ENCODE measurements around the gene CT45A3.
A peak's percentile ranks its signal among the peaks of the same experiment; 100 is the strongest.
"Not testable (repeated sequence)": the region's sequence is repeated elsewhere in the genome, so short reads cannot be mapped to it uniquely, and the experiment has no call there.

The CT45A3 gene

GRCh38 chrX:135768091-135768490, at the start of gene CT45A3:
Gene CT45A3 (minus strand): TSS chrX:135768191. CDS start chrX:135764444, 3,747 bp downstream.
- not testable (repeated sequence) for DNase-seq

GRCh38 chrX:135802687-135803086, 34.7 kb upstream of the CT45A3 start, which contains the start of gene CT45A6:
Gene CT45A6 (minus strand): TSS chrX:135802787. CDS start chrX:135798993, 3,794 bp downstream.
- DNase-seq = not testable (repeated sequence)

GRCh38 chrX:135785403-135785802, 17.4 kb upstream of the CT45A3 start, which contains the start of gene CT45A5:
Gene CT45A5 (minus strand): TSS chrX:135785503. CDS start chrX:135781729, 3,774 bp downstream.
- DNase-seq = not testable (repeated sequence)

GRCh38 chrX:135744739-135745138, 23.3 kb downstream of the CT45A3 start:
- not testable (repeated sequence) for DNase-seq

GRCh38 chrX:135741192-135741715, 26.7 kb downstream of the CT45A3 start:
- no peak for DNase-seq

- peak; percentile 19 for DNase-seq
These were observed 27.3 kb downstream of the CT45A3 start for GRCh38 chrX:135740681-135741149.

GRCh38 chrX:135737366-135738071, 30.5 kb downstream of the CT45A3 start:
- DNase-seq = no peak

- not testable (repeated sequence) for DNase-seq
These were observed 33.3 kb downstream of the CT45A3 start for GRCh38 chrX:135734666-135735065.

- DNase-seq = no peak
These were observed 54.2 kb downstream of the CT45A3 start for GRCh38 chrX:135713795-135714194.

- peak; percentile 0 for DNase-seq
These were observed 54.8 kb downstream of the CT45A3 start, which contains the start of gene CT45A1 for GRCh38 chrX:135713183-135713689. Gene CT45A1 (plus strand): TSS chrX:135713639. CDS start chrX:135718941, 5,302 bp downstream.
